ENCODE data around the gene GABRB3.

The GABRB3 gene

DNA sequence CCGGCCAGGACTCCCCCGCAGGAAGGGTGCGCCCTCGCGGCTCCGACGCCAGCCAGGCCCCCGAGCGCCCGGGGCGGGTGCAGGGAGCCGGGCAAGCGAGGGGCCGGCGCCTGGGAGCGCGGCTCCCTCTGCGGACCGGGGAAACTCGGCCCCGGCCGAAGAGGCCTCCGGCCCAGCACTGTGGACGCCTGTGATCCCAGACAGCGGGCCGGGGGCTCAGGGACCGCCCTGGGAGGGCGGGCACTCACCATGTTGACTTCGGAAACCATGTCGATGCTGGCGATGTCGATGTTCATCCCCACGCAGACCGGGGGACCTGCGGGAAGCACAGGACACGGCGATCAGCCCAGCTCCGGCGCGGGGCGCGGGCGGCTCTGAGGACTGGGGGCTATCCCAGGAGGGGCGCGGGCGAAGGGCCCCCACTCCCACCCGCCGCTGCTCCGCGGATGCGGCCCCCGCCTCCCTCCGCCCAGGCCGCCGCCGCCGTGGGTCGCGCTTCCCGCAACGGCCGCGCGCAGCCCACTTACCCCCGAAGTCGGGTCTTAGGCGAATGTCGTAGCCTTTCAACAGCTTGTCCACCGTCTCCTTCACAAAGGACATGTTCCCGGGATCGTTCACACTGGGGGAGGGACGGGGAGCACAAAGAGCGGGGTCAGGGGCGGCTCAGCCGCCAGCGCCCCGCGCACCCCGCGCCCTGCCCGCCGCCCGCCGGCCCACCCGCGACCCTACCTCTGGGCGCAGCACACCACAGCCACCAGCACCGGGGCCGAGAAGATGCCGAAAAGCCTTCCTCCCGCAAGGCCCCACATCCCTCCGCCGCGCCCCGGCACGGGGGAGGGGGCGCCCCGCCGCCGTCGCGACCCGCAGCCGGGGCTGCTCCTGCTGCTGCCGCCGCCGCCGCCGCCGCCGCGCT, at the start of gene GABRB3:
TSS of gene GABRB3 (minus strand) at position 913 of the 913 bp plus-strand sequence.
- DNase-seq (ENCODE audit: low spot score), result no peak

DNA sequence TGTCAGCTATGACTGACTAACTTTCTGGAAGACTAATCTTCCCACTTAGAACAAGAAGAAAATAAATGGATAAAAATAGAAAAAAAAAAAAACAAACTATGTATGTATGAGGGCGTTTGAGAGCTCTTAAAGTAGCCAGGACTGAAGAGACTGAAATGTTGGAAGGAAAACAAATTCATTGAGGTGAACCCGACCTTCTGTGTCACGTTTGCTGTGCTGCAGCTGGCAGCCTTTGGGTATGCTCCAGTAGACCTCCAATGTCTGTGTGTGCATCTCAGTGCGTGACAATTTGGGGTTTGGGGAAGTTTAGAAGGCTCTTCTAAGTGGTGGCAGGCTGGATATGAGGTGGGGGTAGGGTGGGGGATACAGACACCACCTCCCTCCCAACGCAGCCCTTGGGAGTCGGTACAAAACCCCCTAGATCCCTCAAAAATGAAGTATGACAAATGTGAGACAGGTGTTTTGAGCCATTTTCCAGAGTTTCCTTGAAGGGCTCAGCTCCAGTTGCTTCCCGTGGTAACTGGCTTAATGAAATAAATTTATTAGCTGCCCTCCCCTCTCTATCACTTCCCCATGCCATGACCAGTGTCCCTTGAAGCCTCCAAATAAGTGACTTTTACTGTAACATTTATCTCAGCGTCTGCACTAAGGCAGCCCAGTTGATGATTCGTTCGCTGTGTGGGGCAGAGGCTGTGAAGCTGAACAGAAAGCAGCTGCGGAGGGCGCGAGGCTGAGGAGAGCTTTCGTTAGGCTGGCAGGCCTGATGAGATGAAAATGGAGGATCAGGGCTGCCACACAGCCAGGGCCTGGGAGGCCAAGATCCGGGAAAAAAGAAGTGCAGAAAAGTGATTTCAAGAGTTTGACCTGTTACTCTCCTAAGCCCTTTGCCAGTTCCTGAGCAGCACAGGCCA, 34.9 kb upstream of the GABRB3 start:
- DNase-seq (ENCODE audit: low spot score), result no peak

- DNase-seq (ENCODE audit: low spot score), result no peak
These were observed 33.7 kb upstream of the GABRB3 start for GRCh38 chr15:26806574-26806973.

- no peak for DNase-seq (ENCODE audit: low spot score)
These were observed 33.3 kb upstream of the GABRB3 start for GRCh38 chr15:26806151-26806550.

DNA sequence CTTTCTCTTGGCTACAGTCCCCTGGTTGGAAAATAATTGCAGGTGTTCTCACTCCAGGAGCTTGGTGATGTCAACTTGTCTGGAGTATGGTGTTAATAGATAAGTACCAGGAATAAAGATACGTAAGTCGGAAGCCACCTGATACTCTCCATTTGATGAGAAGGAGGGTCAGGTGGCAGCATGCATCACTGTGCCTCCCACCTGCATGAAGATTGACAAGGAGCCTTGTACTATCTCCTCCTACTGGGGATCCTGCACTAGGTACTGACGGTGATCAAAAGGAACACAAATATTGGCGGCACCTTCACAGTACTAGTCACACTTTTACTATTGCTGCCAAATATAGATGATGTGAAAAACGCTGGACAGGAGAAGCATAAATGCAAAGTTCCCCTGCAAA, 32.6 kb upstream of the GABRB3 start:
- DNase-seq (ENCODE audit: low spot score), result no peak

GRCh38 chr15:26804063-26804804, 31.4 kb upstream of the GABRB3 start:
- no peak for DNase-seq (ENCODE audit: low spot score)

GRCh38 chr15:26790118-26790517, 17.3 kb upstream of the GABRB3 start:
- no peak for DNase-seq (ENCODE audit: low spot score)

GRCh38 chr15:26781816-26782215, 8.9 kb upstream of the GABRB3 start:
- DNase-seq (ENCODE audit: low spot score), result no peak

DNA sequence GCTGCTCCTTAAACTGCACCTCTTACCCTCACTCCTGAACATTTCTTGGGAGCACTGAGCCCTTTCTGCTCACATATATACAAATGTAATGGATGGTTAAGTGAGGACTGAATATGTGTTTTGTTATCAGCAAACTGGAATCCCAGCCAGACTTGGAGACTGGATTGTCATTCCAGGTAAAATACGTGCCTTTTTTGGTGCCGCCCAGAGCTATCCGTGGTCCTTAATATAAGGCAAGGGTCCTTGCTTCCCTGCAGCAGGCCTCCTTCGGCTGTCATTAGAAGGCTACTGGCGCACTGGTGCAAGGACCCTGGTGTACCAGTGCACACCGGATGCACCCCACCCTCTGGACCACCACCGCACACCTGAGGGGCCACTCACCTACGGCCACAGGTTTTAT, 1.1 kb upstream of the GABRB3 start:
- DNase-seq (ENCODE audit: low spot score), result no peak

- no peak for DNase-seq (ENCODE audit: low spot score)
These were observed 406 bp upstream of the GABRB3 start for GRCh38 chr15:26773067-26773877.

DNA sequence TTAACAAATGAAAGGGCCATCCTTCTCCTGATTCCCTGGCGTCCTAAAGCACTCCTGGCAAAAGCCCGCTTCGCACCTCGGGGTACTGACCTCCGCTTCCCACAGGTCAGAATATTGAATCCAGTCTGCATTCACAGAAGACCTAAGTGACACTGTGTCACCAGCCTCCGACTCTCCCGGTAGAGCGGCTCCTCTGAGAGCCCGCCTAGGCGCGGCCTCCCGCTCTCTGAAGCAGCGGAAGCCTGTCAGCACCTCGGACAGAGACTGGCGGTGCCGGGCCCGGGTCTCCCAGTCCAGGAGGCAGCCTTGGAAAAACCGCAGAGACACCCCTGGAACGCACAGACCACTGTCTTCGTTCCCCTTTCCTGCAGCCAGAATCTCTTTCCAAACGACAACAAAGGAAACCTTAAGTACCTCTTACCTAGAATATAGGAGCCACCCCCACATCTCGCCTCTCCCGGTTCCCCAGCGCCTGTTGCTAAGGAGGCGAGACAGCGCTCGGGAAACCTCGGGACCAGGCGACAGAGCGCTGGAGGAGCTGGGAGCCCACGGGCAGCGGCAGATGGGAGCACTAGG, 1.2 kb downstream of the GABRB3 start:
- DNase-seq (ENCODE audit: low spot score), result no peak

- no peak for DNase-seq (ENCODE audit: low spot score)
These were observed 1.7 kb downstream of the GABRB3 start for GRCh38 chr15:26771168-26771567.

DNA sequence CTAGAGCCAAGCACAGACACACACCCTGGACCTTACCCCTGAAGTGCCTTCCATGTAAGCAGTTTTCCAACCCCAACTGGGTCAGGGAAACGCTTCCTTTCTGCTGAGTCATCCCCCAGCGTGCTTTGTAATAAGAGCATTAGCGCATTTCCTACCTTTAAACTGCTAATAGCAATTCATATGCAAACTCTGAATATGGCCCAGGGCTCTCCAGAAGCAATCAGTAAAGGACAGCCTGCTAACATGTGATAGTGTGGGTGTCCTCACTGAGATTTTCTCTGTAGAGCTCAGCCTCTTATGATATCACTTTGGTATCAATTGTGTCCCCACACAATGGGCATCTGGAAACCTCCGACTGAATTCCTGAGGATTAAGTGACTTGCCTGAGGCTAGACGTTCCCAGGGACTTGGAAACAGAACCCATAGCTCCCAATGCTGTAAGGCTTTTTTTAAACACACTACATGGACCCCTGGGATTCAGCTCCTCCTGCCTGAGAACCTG, 5.6 kb downstream of the GABRB3 start:
- peak; percentile 21 for DNase-seq (ENCODE audit: low spot score)

DNA sequence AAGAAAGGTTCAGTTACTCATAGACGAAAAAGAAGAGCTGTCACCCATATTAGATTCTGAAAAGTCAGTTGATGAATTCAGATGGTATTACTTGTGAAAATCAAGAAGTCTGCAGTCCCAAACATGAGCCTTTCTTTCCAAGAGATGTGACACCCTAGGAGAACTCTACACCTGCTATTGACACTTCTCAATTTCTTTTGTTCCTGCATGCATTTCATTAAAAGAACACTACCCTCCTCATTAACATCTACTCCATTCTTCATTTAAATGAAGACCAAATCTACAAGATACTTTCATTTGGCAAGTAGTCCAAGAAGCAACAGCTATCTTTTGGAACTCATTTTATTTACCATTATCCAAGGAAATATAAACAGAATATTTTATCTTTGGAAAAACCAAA, 6.6 kb downstream of the GABRB3 start:
- no peak for DNase-seq (ENCODE audit: low spot score)

GRCh38 chr15:26759986-26760385, 12.9 kb downstream of the GABRB3 start:
- no peak for DNase-seq (ENCODE audit: low spot score)

- no peak for DNase-seq (ENCODE audit: low spot score)
These were observed 14.8 kb downstream of the GABRB3 start for GRCh38 chr15:26758079-26758478.

DNA sequence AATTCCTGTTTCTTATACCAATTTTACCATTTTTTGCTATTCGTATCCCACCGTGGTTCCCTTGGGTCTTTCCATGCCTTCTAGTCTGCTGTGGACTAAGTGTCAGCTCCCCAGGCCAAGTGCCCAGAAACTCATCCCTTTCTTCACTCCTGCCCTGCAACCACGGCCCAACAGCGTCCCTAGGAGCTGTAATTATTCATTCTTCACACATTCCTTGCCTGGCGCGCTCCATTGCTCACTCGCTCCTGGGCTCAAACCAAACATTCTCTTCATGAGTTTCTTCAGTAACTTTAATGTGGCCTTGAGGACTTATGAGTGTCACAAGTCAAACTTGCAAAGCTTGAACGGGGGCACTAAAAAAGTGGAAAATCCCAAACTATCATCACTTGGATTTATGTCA, 15.7 kb downstream of the GABRB3 start:
- no peak for DNase-seq (ENCODE audit: low spot score)

- DNase-seq (ENCODE audit: low spot score), result no peak
These were observed 28.0 kb downstream of the GABRB3 start for GRCh38 chr15:26744894-26745293.

DNA sequence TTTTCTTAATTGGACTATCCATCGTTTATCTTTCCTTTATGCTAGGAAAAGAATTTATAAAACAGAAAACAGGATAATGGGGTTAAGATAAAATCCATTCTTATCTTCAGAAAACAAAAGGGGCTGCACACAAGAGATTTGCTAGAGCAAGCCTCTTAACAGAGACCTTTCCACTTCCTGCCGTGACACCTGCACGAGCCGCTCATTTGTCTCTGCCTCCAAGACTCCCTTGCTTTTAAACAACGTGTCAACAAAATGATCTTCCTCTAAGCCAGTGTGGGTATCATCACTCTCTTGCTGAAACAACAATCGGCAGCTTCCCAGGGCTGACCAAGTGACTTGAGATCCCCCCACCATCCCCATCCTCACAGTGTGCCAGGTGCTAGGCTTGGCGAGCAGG, 33.1 kb downstream of the GABRB3 start:
- DNase-seq (ENCODE audit: low spot score), result no peak

DNA sequence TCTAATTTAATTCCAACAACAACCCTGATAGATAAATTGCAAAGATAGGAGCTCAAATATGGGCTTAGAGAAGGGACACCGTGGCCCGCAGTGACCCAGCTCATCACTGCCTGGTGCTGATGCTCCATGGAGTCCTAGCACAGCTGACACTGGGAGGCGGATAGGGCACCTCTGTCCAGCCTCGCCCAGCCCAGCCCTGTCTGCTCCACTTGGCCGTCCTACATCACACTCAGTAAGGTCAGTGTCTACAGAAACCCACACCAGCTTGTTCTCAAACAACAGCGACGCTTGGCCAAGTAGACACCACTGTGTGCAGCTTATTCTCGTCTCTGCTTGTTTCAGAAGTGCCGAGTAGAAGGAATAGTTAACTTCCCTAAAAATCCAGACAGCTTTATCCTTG, 33.9 kb downstream of the GABRB3 start:
- no peak for DNase-seq (ENCODE audit: low spot score)
